Activated CD4-positive, alpha-beta T cell treated with anti-CD3 and anti-CD28 coated beads for 36 hours (primary cell): ENCODE data around the gene NCS1. TPM values are rescaled to one million over a fixed set of nuclear protein-coding genes. Genes with fewer than 3 reads are reported as not detected.

Experiments used
- ATAC-seq: fragments of 200-7000 bp; cut with Tn5 transposase; one replicate; pipeline ENCODE4 v1.10.0; 2021; ENCODE audit warnings: mild to moderate bottlenecking, moderate library complexity
- CTCF ChIA-PET: fragments of 350-600 bp; sonication (Branson Sonifier 250); formaldehyde crosslinking; loops from one replicate; lab custom pipeline; 2021; ENCODE audit warnings: antibody characterized with exemption; lab: Charles Lee
- POLR2A ChIA-PET: fragments of 350-600 bp; sonication (Branson Sonifier 250); formaldehyde crosslinking; loops from one replicate; lab custom pipeline; 2021; ENCODE audit warnings: antibody characterized with exemption, inconsistent platforms; lab: Charles Lee
- DNase-seq: peaks from one replicate; pipeline ENCODE4 v3.0.0-alpha.2; 2020
- H3K27ac Mint-ChIP-seq: one replicate; pipeline ENCODE4 v1.8.0; 2021; ENCODE audit warnings: mixed read lengths
- H3K27me3 Mint-ChIP-seq: one replicate; pipeline ENCODE4 v1.8.0; 2021; ENCODE audit warnings: mixed read lengths
- H3K36me3 Mint-ChIP-seq: one replicate; pipeline ENCODE4 v1.8.0; 2021; ENCODE audit warnings: low read depth, mixed read lengths
- H3K4me1 Mint-ChIP-seq: one replicate; pipeline ENCODE4 v1.8.0; 2021; ENCODE audit warnings: mixed read lengths
- H3K4me3 Mint-ChIP-seq: one replicate; pipeline ENCODE4 v1.8.0; 2021; ENCODE audit warnings: mild to moderate bottlenecking, moderate library complexity, mixed read lengths
- H3K9me3 Mint-ChIP-seq: one replicate; pipeline ENCODE4 v1.8.0; 2021; ENCODE audit warnings: low read depth, mixed read lengths
- intact Hi-C, 2 experiments: fragments of 100-400 bp; cut with DNase I in 1 of 2; cut with micrococcal nuclease in 1 of 2; formaldehyde crosslinking; loops; one replicate each; pipeline versions ENCODE4 v1.14.2 to v1.15.1; 2022 to 2024; cut with DNase I, micrococcal nuclease
- total RNA-seq, 2 experiments: library from RNA; stranded (reverse); gene quantifications; one replicate each; pipeline ENCODE4 v1.2.3, GENCODE V29; 2021

Gene NCS1
- total RNA-seq, 2 experiments from 2014 or later = 24.8 to 25.2 TPM

DNA sequence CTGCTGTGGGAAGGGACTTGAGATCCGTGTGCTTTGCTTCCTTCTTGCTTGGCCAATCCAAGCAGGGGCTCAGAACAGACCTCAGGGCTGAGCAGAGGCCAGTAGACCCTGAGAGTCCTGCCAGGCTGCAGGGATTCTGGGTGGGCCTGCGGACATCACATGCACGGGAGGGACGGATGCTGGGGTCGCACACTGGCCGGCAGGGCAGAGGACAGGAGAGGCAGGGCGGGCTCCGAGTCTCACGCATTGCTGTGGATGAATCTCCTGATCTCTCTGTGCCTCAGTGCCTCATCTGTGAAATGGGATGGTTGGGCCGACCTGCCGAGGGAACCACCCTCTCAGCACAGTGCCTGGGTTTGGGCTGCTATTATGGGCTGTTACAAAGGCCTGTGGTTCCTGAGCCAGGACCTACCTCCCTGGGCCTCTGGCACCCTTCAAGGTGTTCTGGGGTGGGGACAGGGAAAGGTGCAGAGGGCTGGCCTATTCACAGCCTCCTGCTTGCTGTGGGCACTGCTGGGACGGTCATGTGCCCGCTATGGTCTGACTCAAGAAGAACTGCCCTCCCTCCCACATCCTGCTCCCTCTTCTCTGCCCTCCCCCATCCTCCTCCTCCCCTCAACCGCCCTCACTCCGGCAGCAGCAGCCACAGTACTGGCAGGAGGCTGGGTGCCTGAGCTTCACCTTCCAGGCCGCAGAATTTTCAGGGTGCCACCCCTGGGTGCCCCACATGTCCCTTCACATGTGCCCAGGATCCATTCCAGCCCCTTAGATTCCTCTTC is 43.3 kb downstream of the NCS1 start:
- ChIA-PET POLR2A (no interaction called here), CTCF (interaction anchor here (0.6 to 1.5 kb wide), 4 partner anchors 12 to 148 kb away, joined by 3 read pairs; no protein-coding TSS in a partner anchor)
- Mint-ChIP-seq H3K27me3 (no peaks in the 10 kb centered on the region), H3K9me3 (no peaks in the 10 kb centered on the region), H3K27ac (no peak overlapping the region), H3K4me1 (no peaks in the 10 kb centered on the region), H3K4me3 (no peak overlapping the region), H3K36me3 (no peaks in the 10 kb centered on the region)
- DNase-seq (no peak), ATAC-seq (no peak)
- intact Hi-C loops = no loop called here

DNA sequence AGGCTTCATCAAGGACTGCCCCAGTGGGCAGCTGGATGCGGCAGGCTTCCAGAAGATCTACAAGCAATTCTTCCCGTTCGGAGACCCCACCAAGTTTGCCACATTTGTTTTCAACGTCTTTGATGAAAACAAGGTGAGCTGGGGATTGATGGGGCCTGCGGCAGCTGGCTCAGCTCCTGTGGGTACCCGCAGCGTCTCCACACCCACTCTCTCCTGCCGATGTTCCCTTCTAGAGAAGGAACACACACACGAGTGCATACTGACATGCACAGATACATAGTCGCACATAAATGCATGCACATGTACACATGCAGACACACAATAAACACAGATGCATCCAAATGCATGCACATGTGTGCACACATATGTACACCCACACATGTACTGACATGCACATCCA is 45.6 kb downstream of the NCS1 start:
- POLR2A ChIA-PET = no interaction called here
- CTCF ChIA-PET = interaction anchor here (1.7 kb wide), 1 partner anchor 110 kb away, joined by 4 read pairs; no protein-coding TSS in a partner anchor

DNA sequence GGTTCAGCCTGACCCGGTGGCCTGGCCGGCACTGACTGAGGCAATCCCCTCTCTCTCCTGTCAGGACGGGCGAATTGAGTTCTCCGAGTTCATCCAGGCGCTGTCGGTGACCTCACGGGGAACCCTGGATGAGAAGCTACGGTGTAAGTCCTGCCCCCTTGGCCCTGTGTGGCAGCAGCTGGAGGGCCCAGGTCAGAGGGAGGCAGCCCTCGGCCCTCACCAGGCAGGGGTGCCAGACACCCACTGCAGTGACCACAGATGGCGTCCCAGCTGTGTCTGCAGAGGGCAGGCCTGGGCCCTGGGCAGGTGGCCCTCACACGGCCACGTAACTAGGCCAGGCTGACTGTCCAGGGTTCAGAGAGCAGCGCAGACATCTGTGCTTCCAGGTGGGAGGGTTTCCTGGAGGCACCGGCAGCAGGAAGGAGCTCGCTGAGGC is 47.5 kb downstream of the NCS1 start:
- intact Hi-C loops = no loop called here
- DNase-seq (no peak), ATAC-seq (no peak)
- CTCF ChIA-PET = interaction anchor here (1.7 kb wide), 1 partner anchor 112 kb away, joined by 4 read pairs; no protein-coding TSS in a partner anchor
- no peaks in the 10 kb centered on the region for H3K4me1 Mint-ChIP-seq
- H3K4me3 Mint-ChIP-seq = no peak overlapping the region
- no peaks in the 10 kb centered on the region for H3K27me3 Mint-ChIP-seq
- H3K36me3 Mint-ChIP-seq = no peaks in the 10 kb centered on the region
- POLR2A ChIA-PET = no interaction called here
- H3K9me3 Mint-ChIP-seq = no peaks in the 10 kb centered on the region
- H3K27ac Mint-ChIP-seq = no peak overlapping the region

More for the DNA sequence above, 45.6 kb downstream of the NCS1 start:
- DNase-seq (no peak), ATAC-seq (no peak)
- no peaks in the 10 kb centered on the region for H3K36me3 Mint-ChIP-seq
- H3K4me3 Mint-ChIP-seq = no peak overlapping the region
- H3K27ac Mint-ChIP-seq = no peak overlapping the region
- no peaks in the 10 kb centered on the region for H3K4me1 Mint-ChIP-seq
- no peaks in the 10 kb centered on the region for H3K27me3 Mint-ChIP-seq
- H3K9me3 Mint-ChIP-seq = no peaks in the 10 kb centered on the region
- intact Hi-C loops = no loop called here

DNA sequence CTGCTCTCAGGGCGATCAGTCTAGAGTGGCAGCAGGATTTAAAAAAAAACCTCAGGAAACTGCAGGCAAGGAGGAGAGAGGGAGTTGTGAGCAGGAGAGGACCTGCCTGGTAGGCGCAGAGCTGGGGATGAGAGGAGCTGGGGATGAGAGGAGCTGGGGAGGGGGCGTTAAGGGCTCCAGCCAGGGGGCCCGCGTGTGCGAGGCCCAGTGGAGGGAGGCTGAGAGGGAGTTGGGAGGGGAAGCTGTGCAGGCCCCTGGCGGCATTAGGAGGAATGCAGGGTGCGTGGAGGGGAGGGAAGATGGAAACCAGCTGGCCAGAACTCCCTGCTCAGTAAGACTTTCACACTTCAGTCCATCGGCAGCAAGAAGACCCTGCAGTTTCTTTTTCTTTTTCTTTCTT is 48.1 kb downstream of the NCS1 start:
- H3K9me3 Mint-ChIP-seq = no peaks in the 10 kb centered on the region
- H3K27ac Mint-ChIP-seq = no peak overlapping the region
- intact Hi-C loops = no loop called here
- CTCF ChIA-PET = no interaction called here
- no peaks in the 10 kb centered on the region for H3K4me1 Mint-ChIP-seq
- DNase-seq (no peak), ATAC-seq (no peak)
- no peaks in the 10 kb centered on the region for H3K27me3 Mint-ChIP-seq
- no peaks in the 10 kb centered on the region for H3K36me3 Mint-ChIP-seq
- no peak overlapping the region for H3K4me3 Mint-ChIP-seq
- POLR2A ChIA-PET = interaction anchor here (0.7 kb wide), 1 partner anchor 26 kb away, joined by 4 read pairs; no protein-coding TSS in a partner anchor

- H3K9me3 Mint-ChIP-seq = peaks cover 4% of the 10 kb centered on the region
- intact Hi-C loops = no loop called here
- POLR2A ChIA-PET = no interaction called here
- H3K27ac Mint-ChIP-seq = no peak overlapping the region
- no peak for ATAC-seq
- H3K4me1 Mint-ChIP-seq = no peaks in the 10 kb centered on the region
- no peak for DNase-seq
- H3K4me3 Mint-ChIP-seq = no peak overlapping the region
- peaks cover 6% of the 10 kb centered on the region for H3K36me3 Mint-ChIP-seq
- CTCF ChIA-PET = interaction anchor here (0.7 kb wide), 1 partner anchor 137 kb away, joined by 3 read pairs; no protein-coding TSS in a partner anchor
- H3K27me3 Mint-ChIP-seq = no peaks in the 10 kb centered on the region
These were observed 50.6 kb downstream of the NCS1 start for GRCh38 chr9:130222833-130223232.

DNA sequence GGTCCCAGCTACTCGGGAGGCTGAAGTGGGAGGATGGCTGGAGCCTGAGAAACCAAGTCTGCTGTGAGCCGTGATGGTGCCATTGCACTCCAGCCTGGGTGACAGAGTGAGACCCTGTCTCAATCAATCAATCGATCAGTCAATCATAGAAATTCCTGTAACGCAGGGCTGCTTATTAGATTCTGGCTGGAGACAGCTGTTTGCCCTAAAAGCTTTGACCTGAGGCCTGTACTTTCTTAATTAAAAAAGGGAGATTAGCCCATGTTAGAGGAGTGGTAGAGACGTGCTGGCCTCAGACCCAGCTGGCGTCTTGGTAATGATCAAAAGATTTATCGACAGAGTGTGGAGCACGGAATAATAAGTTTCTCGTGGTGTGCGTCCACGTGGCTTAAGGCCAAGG is 52.9 kb downstream of the NCS1 start:
- Mint-ChIP-seq H3K27ac (no peak overlapping the region), H3K9me3 (peaks cover 4% of the 10 kb centered on the region), H3K36me3 (peaks cover 18% of the 10 kb centered on the region), H3K27me3 (no peaks in the 10 kb centered on the region), H3K4me3 (no peak overlapping the region), H3K4me1 (no peaks in the 10 kb centered on the region)
- intact Hi-C loops = no loop called here
- POLR2A ChIA-PET = no interaction called here
- DNase-seq (no peak), ATAC-seq (no peak)
- CTCF ChIA-PET = no interaction called here

DNA sequence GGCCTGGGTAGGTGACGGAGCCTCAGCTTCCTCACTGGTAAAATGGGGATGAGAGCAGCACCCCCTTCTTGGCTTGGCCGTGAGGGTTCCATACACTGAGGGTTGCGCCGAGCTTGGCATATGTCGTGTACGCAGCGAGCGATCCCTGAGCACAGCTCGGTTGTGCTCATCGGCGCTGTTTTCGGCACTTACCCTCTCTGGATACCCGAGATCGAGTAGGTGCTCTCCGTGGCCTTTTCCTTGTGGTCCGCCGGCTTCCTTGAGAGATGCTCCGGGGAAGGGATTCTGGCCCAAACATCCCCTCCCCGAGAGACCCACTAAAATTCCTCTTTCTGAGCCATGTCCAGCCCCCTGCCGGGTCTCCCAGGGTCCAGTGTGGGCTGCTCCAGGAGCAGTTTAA is 53.4 kb downstream of the NCS1 start:
- intact Hi-C loops = no loop called here
- peaks cover 18% of the 10 kb centered on the region for H3K36me3 Mint-ChIP-seq
- H3K27ac Mint-ChIP-seq = no peak overlapping the region
- no peaks in the 10 kb centered on the region for H3K4me1 Mint-ChIP-seq
- no peaks in the 10 kb centered on the region for H3K27me3 Mint-ChIP-seq
- peaks cover 4% of the 10 kb centered on the region for H3K9me3 Mint-ChIP-seq
- ChIA-PET POLR2A (no interaction called here), CTCF (no interaction called here)
- DNase-seq (no peak), ATAC-seq (no peak)
- no peak overlapping the region for H3K4me3 Mint-ChIP-seq

DNA sequence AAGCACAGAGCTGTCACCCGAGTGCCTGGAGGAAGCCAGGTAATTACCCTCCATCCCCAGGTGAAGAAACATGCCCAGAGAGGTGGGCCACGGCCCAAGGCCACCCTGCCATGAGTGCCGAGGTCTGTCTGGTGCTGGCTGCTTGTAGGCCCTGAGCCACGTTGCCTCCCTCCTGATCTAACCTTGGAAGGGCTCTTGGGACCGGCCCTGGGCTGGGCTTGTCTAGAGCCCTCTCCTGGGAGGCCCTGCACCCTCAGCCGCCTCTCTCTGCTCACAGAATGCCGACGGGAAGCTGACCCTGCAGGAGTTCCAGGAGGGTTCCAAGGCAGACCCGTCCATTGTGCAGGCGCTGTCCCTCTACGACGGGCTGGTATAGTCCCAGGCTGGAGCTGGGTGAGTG is 53.9 kb downstream of the NCS1 start:
- POLR2A ChIA-PET = no interaction called here
- Mint-ChIP-seq H3K36me3 (peaks cover 18% of the 10 kb centered on the region), H3K27ac (no peak overlapping the region), H3K9me3 (peaks cover 4% of the 10 kb centered on the region), H3K4me1 (no peaks in the 10 kb centered on the region), H3K4me3 (no peak overlapping the region), H3K27me3 (no peaks in the 10 kb centered on the region)
- intact Hi-C loops = no loop called here
- no peak for ATAC-seq
- CTCF ChIA-PET = no interaction called here
- DNase-seq = no peak

DNA sequence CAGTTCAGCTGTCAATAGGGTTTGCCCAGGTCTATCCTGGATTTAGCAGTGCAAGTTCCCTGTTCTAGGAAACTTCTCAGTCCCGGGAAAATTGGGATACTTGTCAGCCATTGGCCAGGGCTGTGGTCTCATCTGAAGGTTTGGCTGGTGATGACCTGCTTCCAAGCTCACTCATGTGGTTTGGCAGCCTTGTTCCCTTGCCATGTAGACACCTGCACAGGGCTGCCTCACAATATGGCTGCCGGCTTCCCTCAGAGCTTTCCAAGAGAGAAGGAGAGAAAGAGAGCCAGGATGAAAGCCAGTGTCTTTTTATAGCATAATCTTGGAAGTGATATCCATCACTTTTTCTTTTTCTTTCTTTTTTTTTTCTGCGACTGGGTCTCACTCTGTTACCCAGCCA is 55.6 kb downstream of the NCS1 start:
- no peak overlapping the region for H3K27ac Mint-ChIP-seq
- no peak for ATAC-seq
- H3K4me1 Mint-ChIP-seq = no peaks in the 10 kb centered on the region
- intact Hi-C loops = no loop called here
- ChIA-PET CTCF (interaction anchor here (0.6 to 1.3 kb wide), 2 partner anchors 9 to 12 kb away, joined by 3 read pairs; no protein-coding TSS in a partner anchor), POLR2A (no interaction called here)
- peaks cover 4% of the 10 kb centered on the region for H3K9me3 Mint-ChIP-seq
- no peak overlapping the region for H3K4me3 Mint-ChIP-seq
- DNase-seq = no peak
- no peaks in the 10 kb centered on the region for H3K27me3 Mint-ChIP-seq
- H3K36me3 Mint-ChIP-seq = peaks cover 21% of the 10 kb centered on the region

DNA sequence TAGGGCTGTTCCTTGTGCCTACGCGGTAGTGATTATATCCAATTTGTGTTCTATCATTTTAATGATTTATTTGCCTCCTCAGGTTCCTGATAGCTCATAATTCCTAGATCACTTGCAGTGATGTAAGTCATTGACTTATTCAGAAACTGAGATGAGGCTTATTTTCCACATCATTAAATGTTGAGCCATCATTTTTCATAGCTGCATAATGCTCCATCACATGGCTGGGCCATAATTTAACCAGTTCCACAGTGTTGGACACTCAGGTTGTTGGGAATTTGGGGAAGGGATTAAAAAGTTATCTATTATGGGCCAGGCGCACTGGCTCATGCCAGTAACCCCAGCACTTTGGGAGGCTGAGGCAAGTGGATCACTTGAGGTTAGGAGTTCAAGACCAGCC is 57.6 kb downstream of the NCS1 start:
- Mint-ChIP-seq H3K27ac (no peak overlapping the region), H3K4me1 (no peaks in the 10 kb centered on the region), H3K27me3 (no peaks in the 10 kb centered on the region), H3K36me3 (peaks cover 26% of the 10 kb centered on the region), H3K4me3 (no peak overlapping the region), H3K9me3 (peaks cover 4% of the 10 kb centered on the region)
- ChIA-PET POLR2A (no interaction called here), CTCF (interaction anchor here (0.9 kb wide), 1 partner anchor 13 kb away, joined by 3 read pairs; no protein-coding TSS in a partner anchor)
- no peak for ATAC-seq
- DNase-seq = no peak
- intact Hi-C loops = loop anchor here in 1 of 2 experiments (10.0 kb wide), 1 partner anchor 345 kb away; no protein-coding TSS in a partner anchor

GRCh38 chr9:130230631-130231030 is 58.4 kb downstream of the NCS1 start:
- DNase-seq = no peak
- POLR2A ChIA-PET = no interaction called here
- no peaks in the 10 kb centered on the region for H3K4me1 Mint-ChIP-seq
- no peak overlapping the region for H3K4me3 Mint-ChIP-seq
- H3K27ac Mint-ChIP-seq = no peak overlapping the region
- CTCF ChIA-PET = interaction anchor here (0.9 kb wide), 1 partner anchor 12 kb away, joined by 3 read pairs; no protein-coding TSS in a partner anchor
- ATAC-seq = no peak
- H3K9me3 Mint-ChIP-seq = peaks cover 4% of the 10 kb centered on the region
- H3K36me3 Mint-ChIP-seq = peaks cover 26% of the 10 kb centered on the region
- intact Hi-C loops = loop anchor here in 1 of 2 experiments (10.0 kb wide), 1 partner anchor 346 kb away; no protein-coding TSS in a partner anchor
- H3K27me3 Mint-ChIP-seq = no peaks in the 10 kb centered on the region
